Measurements from ENCODE around the gene VNN1.

- no peak for TF ChIP-seq CTCF (conservative IDR thresholded peaks at IDR 0.05)
- TF ChIP-seq EZH2 (IDR thresholded peaks at IDR 0.05; ENCODE audit: low read depth): no peak
These were observed 38.0 kb upstream of the VNN1 start for GRCh38 chr6:132751828-132752227.
